HepG2 (cell line): Measurements from ENCODE around the gene RTN4RL2. TPM values are rescaled to one million over a fixed set of nuclear protein-coding genes. Genes with fewer than 3 reads are reported as not detected.

Experiments
- EHMT2 ChIP-seq: fragments of 200-600 bp; sonication (generic); IDR thresholded peaks from 2 replicates; pipeline ENCODE4 v1.7.0; 2017; ENCODE audit warnings: antibody characterized with exemption, low read depth, low read length, borderline replicate concordance
- HDAC1 ChIP-seq: sonication (generic); formaldehyde crosslinking; IDR thresholded peaks from 2 replicates; pipeline ENCODE4 v1.5.1; 2020; ENCODE audit warnings: mild to moderate bottlenecking, missing genetic modification reagents
- HNF4G ChIP-seq, 2 experiments: sonication (generic) in 1 of 2; formaldehyde crosslinking in 1 of 2; IDR thresholded peaks; 2 replicates each; pipeline versions ENCODE4 v1.4.0 to v1.6.1; 2011 to 2020; ENCODE audit warnings: borderline replicate concordance in 2 of 2, low read depth in 2 of 2, mild to moderate bottlenecking in 2 of 2, low read length in 1 of 2, missing genetic modification reagents in 1 of 2, moderate library complexity in 1 of 2
- POGZ ChIP-seq: sonication (generic); formaldehyde crosslinking; IDR thresholded peaks from 2 replicates; pipeline ENCODE4 v1.4.0; 2020; ENCODE audit warnings: mild to moderate bottlenecking, missing genetic modification reagents
- ZEB1 ChIP-seq: IDR thresholded peaks from 2 replicates; pipeline ENCODE4 v1.6.1; 2012; ENCODE audit warnings: mild to moderate bottlenecking, low read depth, inconsistent platforms; ENCODE audit not compliant: insufficient replicate concordance
- ZNF430 ChIP-seq: sonication (generic); formaldehyde crosslinking; IDR thresholded peaks from 2 replicates; pipeline ENCODE4 v1.9.0; 2021; ENCODE audit warnings: mild to moderate bottlenecking, missing genetic modification reagents
- ZNF563 ChIP-seq: sonication (generic); formaldehyde crosslinking; IDR thresholded peaks from 2 replicates; pipeline ENCODE4 v1.8.0; 2022; ENCODE audit warnings: mild to moderate bottlenecking, moderate library complexity, missing genetic modification reagents
- ZSCAN21 ChIP-seq: sonication (generic); formaldehyde crosslinking; IDR thresholded peaks from 2 replicates; pipeline ENCODE4 v1.8.0; 2022; ENCODE audit warnings: mild to moderate bottlenecking, missing genetic modification reagents, moderate library complexity, borderline replicate concordance
- ZSCAN31 ChIP-seq: sonication (generic); formaldehyde crosslinking; IDR thresholded peaks from 2 replicates; pipeline ENCODE4 v1.5.0; 2020; ENCODE audit warnings: low read depth, mild to moderate bottlenecking, missing genetic modification reagents
- polyA plus RNA-seq, 8 experiments: library from polyadenylated mRNA; depleted of rRNA in 3 of 8; stranded (reverse) in 7 of 8; unstranded in 1 of 8; fragments of >200 nt; fragmentation: Illumina TruSeq in 4 of 8; extraction: Trizol in 4 of 8; gene quantifications; 2 replicates each; pipeline versions ENCODE4 v1.2.1 to v1.2.3, GENCODE V29; 2011 to 2016; ENCODE audit warnings: low read depth in 4 of 8, missing spikeins in 1 of 8, mixed read lengths in 1 of 8; ENCODE audit not compliant: insufficient read depth in 1 of 8
- total RNA-seq, 5 experiments: library from RNA; depleted of rRNA; stranded (reverse); fragments of >200 nt; fragmentation: Illumina TruSeq; extraction: Trizol; gene quantifications; 2 replicates each; pipeline ENCODE4 v1.2.3, GENCODE V29; 2016; ENCODE audit warnings: low read depth in 1 of 5
- TF ChIP-seq, protein P1 (sequence below): sonication (generic); formaldehyde crosslinking; IDR thresholded peaks from 2 replicates; pipeline ENCODE4 v1.4.0; 2020; ENCODE audit warnings: low read depth, missing genetic modification reagents
- TF ChIP-seq, protein P2 (sequence below): IDR thresholded peaks from 2 replicates; pipeline ENCODE4 v1.6.1; 2016; ENCODE audit warnings: missing biosample characterization, missing genetic modification reagents, low read depth
- TF ChIP-seq, protein P3 (sequence below): sonication (generic); formaldehyde crosslinking; IDR thresholded peaks from 2 replicates; pipeline ENCODE4 v1.8.0; 2022; ENCODE audit warnings: mild to moderate bottlenecking, missing genetic modification reagents, moderate library complexity
- TF ChIP-seq, protein P4 (sequence below): sonication (generic); formaldehyde crosslinking; IDR thresholded peaks from 2 replicates; pipeline ENCODE4 v1.4.0; 2020; ENCODE audit warnings: missing genetic modification reagents
- TF ChIP-seq, protein P5 (sequence below): sonication (generic); formaldehyde crosslinking; IDR thresholded peaks from 2 replicates; pipeline ENCODE4 v1.5.0; 2020; ENCODE audit warnings: mild to moderate bottlenecking, missing genetic modification reagents

Gene RTN4RL2
- total and polyA plus RNA-seq, 2 of the 13 experiments (the other 11 are each of a cell fraction or from before 2014, with no cell fraction given), result 1.3 to 4.3 TPM

DNA sequence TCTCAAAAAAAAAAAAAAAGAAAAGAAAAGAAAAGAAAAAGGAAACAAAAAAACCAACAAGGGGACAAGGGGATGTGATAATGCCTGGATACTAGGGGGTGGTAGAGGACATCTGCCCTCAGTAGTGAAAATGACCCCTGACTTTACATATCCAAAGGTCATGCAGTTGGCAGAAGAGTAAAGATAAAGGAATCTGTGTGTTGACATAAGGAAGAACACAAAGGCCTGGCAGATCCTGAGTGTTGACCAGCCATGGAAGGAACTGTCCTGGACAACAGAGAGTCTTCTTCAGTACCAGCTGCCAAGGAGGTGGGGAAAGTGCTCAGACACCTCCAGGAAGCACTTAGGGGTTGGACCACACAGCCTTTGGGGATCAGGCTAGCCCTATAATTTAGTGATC lies 42.5 kb downstream of the RTN4RL2 start (continued):
- TF ChIP-seq, protein P1, sequence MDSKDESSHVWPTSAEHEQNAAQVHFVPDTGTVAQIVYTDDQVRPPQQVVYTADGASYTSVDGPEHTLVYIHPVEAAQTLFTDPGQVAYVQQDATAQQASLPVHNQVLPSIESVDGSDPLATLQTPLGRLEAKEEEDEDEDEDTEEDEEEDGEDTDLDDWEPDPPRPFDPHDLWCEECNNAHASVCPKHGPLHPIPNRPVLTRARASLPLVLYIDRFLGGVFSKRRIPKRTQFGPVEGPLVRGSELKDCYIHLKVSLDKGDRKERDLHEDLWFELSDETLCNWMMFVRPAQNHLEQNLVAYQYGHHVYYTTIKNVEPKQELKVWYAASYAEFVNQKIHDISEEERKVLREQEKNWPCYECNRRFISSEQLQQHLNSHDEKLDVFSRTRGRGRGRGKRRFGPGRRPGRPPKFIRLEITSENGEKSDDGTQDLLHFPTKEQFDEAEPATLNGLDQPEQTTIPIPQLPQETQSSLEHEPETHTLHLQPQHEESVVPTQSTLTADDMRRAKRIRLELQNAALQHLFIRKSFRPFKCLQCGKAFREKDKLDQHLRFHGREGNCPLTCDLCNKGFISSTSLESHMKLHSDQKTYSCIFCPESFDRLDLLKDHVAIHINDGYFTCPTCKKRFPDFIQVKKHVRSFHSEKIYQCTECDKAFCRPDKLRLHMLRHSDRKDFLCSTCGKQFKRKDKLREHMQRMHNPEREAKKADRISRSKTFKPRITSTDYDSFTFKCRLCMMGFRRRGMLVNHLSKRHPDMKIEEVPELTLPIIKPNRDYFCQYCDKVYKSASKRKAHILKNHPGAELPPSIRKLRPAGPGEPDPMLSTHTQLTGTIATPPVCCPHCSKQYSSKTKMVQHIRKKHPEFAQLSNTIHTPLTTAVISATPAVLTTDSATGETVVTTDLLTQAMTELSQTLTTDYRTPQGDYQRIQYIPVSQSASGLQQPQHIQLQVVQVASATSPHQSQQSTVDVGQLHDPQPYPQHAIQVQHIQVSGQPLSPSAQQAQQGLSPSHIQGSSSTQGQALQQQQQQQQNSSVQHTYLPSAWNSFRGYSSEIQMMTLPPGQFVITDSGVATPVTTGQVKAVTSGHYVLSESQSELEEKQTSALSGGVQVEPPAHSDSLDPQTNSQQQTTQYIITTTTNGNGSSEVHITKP, result 0 out of 2 replicates have a peak, but pooled peaks have one; percentile 36
- TF ChIP-seq, protein P2, sequence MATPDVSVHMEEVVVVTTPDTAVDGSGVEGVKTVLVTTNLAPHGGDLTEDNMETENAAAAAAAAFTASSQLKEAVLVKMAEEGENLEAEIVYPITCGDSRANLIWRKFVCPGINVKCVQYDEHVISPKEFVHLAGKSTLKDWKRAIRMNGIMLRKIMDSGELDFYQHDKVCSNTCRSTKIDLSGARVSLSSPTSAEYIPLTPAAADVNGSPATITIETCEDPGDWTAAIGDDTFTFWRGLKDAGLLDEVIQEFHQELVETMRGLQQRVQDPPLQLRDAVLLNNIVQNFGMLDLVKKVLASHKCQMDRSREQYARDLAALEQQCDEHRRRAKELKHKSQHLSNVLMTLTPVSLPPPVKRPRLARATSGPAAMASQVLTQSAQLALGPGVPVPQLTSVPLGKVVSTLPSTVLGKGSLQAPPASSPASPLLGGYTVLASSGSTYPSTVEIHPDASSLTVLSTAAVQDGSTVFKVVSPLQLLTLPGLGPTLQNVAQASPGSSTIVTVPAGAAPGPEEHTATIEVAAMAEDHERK (CRISPR knock-in tag), result no peak
- TF ChIP-seq ZNF430 (CRISPR knock-in tag) (no peak), HDAC1 (peak; percentile 66), EHMT2 (no peak), ZNF563 (no peak), ZEB1 (peak; percentile 86), POGZ (CRISPR knock-in tag) (0 out of 2 replicates have a peak, but pooled peaks have one; percentile 20), ZSCAN21 (no peak), HNF4G (IDR thresholded peaks at IDR 0.05; ENCODE audit: borderline replicate concordance, low read depth, low read length) (peak; percentile 91), HNF4G (CRISPR knock-in tag; IDR thresholded peaks at IDR 0.05; ENCODE audit: borderline replicate concordance, low read depth) (peak; percentile 77; the same call in 1 of the 2 replicates), ZSCAN31 (0 out of 2 replicates have a peak, but pooled peaks have one; percentile 65)
- TF ChIP-seq, protein P3, sequence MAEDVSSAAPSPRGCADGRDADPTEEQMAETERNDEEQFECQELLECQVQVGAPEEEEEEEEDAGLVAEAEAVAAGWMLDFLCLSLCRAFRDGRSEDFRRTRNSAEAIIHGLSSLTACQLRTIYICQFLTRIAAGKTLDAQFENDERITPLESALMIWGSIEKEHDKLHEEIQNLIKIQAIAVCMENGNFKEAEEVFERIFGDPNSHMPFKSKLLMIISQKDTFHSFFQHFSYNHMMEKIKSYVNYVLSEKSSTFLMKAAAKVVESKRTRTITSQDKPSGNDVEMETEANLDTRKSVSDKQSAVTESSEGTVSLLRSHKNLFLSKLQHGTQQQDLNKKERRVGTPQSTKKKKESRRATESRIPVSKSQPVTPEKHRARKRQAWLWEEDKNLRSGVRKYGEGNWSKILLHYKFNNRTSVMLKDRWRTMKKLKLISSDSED (CRISPR knock-in tag), result no peak
- TF ChIP-seq, protein P4, sequence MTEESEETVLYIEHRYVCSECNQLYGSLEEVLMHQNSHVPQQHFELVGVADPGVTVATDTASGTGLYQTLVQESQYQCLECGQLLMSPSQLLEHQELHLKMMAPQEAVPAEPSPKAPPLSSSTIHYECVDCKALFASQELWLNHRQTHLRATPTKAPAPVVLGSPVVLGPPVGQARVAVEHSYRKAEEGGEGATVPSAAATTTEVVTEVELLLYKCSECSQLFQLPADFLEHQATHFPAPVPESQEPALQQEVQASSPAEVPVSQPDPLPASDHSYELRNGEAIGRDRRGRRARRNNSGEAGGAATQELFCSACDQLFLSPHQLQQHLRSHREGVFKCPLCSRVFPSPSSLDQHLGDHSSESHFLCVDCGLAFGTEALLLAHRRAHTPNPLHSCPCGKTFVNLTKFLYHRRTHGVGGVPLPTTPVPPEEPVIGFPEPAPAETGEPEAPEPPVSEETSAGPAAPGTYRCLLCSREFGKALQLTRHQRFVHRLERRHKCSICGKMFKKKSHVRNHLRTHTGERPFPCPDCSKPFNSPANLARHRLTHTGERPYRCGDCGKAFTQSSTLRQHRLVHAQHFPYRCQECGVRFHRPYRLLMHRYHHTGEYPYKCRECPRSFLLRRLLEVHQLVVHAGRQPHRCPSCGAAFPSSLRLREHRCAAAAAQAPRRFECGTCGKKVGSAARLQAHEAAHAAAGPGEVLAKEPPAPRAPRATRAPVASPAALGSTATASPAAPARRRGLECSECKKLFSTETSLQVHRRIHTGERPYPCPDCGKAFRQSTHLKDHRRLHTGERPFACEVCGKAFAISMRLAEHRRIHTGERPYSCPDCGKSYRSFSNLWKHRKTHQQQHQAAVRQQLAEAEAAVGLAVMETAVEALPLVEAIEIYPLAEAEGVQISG (CRISPR knock-in tag), result 0 out of 2 replicates have a peak, but pooled peaks have one; percentile 38
- TF ChIP-seq, protein P5, sequence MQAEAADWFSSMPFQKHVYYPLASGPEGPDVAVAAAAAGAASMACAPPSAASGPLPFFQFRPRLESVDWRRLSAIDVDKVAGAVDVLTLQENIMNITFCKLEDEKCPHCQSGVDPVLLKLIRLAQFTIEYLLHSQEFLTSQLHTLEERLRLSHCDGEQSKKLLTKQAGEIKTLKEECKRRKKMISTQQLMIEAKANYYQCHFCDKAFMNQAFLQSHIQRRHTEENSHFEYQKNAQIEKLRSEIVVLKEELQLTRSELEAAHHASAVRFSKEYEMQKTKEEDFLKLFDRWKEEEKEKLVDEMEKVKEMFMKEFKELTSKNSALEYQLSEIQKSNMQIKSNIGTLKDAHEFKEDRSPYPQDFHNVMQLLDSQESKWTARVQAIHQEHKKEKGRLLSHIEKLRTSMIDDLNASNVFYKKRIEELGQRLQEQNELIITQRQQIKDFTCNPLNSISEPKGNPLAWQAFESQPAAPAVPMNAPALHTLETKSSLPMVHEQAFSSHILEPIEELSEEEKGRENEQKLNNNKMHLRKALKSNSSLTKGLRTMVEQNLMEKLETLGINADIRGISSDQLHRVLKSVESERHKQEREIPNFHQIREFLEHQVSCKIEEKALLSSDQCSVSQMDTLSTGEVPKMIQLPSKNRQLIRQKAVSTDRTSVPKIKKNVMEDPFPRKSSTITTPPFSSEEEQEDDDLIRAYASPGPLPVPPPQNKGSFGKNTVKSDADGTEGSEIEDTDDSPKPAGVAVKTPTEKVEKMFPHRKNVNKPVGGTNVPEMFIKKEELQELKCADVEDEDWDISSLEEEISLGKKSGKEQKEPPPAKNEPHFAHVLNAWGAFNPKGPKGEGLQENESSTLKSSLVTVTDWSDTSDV, result no peak
